Thoracic aorta (tissue), 2 donors: Measurements from ENCODE around the gene OVCA2. TPM values are rescaled to one million over a fixed set of nuclear protein-coding genes. Genes with fewer than 3 reads are reported as not detected.

Experiments used
- ATAC-seq: fragments of 150-250 bp; one replicate; pipeline ENCODE4 v1.8.0; 2017; ENCODE audit warnings: low read depth; ENCODE audit not compliant: insufficient number of reproducible peaks, low FRiP score
- DNase-seq: peaks from one replicate; pipeline ENCODE4 v3.0.0-alpha.2; 2020; ENCODE audit warnings: low spot score
- H3K27ac ChIP-seq, 2 donors: fragments of 200-600 bp; sonication (generic); 1 replicate in 1 of 2; 2 replicates in 1 of 2; pipeline ENCODE4 v1.5.1; 2016; ENCODE audit warnings: mild to moderate bottlenecking in 2 of 2, moderate library complexity in 2 of 2
- H3K27me3 ChIP-seq: fragments of 200-600 bp; sonication (generic); replicated peaks from 2 replicates; pipeline ENCODE4 v1.6.0; 2016; ENCODE audit warnings: mild to moderate bottlenecking; ENCODE audit not compliant: insufficient read depth
- H3K36me3 ChIP-seq: fragments of 200-600 bp; sonication (generic); one replicate; pipeline ENCODE4 v1.5.1; 2016
- H3K4me1 ChIP-seq, 2 donors: fragments of 200-600 bp; sonication (generic); 1 replicate in 1 of 2; 2 replicates in 1 of 2; pipeline versions ENCODE4 v1.5.1 to v1.6.0; 2016; ENCODE audit warnings: low read depth in 2 of 2, mild to moderate bottlenecking in 1 of 2; ENCODE audit not compliant: control insufficient read depth in 1 of 2
- H3K4me3 ChIP-seq: fragments of 200-600 bp; sonication (generic); 2 replicates; pipeline ENCODE4 v1.5.1; 2016; ENCODE audit warnings: mild to moderate bottlenecking
- H3K9me3 ChIP-seq: fragments of 200-600 bp; sonication (generic); 2 replicates; pipeline ENCODE4 v1.5.1; 2016
- CTCF ChIP-seq: fragments of 200-600 bp; sonication (generic); IDR thresholded peaks from one replicate; pipeline ENCODE4 v1.5.1; 2019; ENCODE audit warnings: antibody characterized with exemption
- total RNA-seq, 2 donors: library from RNA; depleted of rRNA; stranded (reverse); fragments of >200 nt; gene quantifications; one replicate each; pipeline versions ENCODE4 v1.1.0 to v1.2.3, GENCODE V29; 2016

OVCA2 gene
- total RNA-seq, 2 donors from 2014 or later: 44.1 to 46.6 TPM

- Histone ChIP-seq H3K36me3 (peaks cover 18% of the 10 kb centered on the region), H3K27me3 (no peaks in the 10 kb centered on the region), H3K9me3 (no peaks in the 10 kb centered on the region), H3K4me1 (peaks cover 9 to 51% of the 10 kb centered on the region in 2 donors), H3K27ac (peak overlapping the region; percentile 24 to 45), H3K4me3 (no peak overlapping the region)
- DNase-seq: no peak
- TF ChIP-seq CTCF: no peak
- ATAC-seq: no peak
Observed at GRCh38 chr17:2084036-2084765, 42.4 kb downstream of the OVCA2 start.

GRCh38 chr17:2084766-2085647, 43.2 kb downstream of the OVCA2 start:
- H3K27ac ChIP-seq: peak overlapping the region; percentile 6 to 45
- no peak for TF ChIP-seq CTCF
- peaks cover 17% of the 10 kb centered on the region for H3K36me3 ChIP-seq
- H3K27me3 ChIP-seq: no peaks in the 10 kb centered on the region
- no peak for ATAC-seq
- H3K9me3 ChIP-seq: no peaks in the 10 kb centered on the region
- H3K4me1 ChIP-seq: peaks cover 9 to 58% of the 10 kb centered on the region in 2 donors
- DNase-seq: no peak
- H3K4me3 ChIP-seq: no peak overlapping the region

- peak overlapping the region; percentile 6 to 25 for H3K27ac ChIP-seq
Observed at GRCh38 chr17:2085648-2085949, 43.8 kb downstream of the OVCA2 start.

GRCh38 chr17:2086306-2086705, 44.5 kb downstream of the OVCA2 start:
- H3K4me1 ChIP-seq: peaks cover 19 to 71% of the 10 kb centered on the region in 2 donors
- peaks cover 9% of the 10 kb centered on the region for H3K36me3 ChIP-seq
- no peaks in the 10 kb centered on the region for H3K27me3 ChIP-seq
- H3K27ac ChIP-seq: no peak overlapping the region
- DNase-seq (no peak), ATAC-seq (no peak)
- no peak overlapping the region for H3K4me3 ChIP-seq
- no peaks in the 10 kb centered on the region for H3K9me3 ChIP-seq
- no peak for TF ChIP-seq CTCF

More at GRCh38 chr17:2085648-2085949, 43.8 kb downstream of the OVCA2 start:
- DNase-seq (no peak), ATAC-seq (no peak)
- Histone ChIP-seq H3K27me3 (no peaks in the 10 kb centered on the region), H3K9me3 (no peaks in the 10 kb centered on the region), H3K4me3 (no peak overlapping the region), H3K36me3 (peaks cover 16% of the 10 kb centered on the region), H3K4me1 (peaks cover 14 to 64% of the 10 kb centered on the region in 2 donors)
- TF ChIP-seq CTCF: no peak

- no peaks in the 10 kb centered on the region for H3K9me3 ChIP-seq
- H3K36me3 ChIP-seq: peaks cover under 1% of the 10 kb centered on the region
- no peak overlapping the region for H3K4me3 ChIP-seq
- H3K27me3 ChIP-seq: no peaks in the 10 kb centered on the region
- ATAC-seq: peak; percentile 5
- no peak for DNase-seq
- TF ChIP-seq CTCF: no peak
- H3K27ac ChIP-seq: no peak overlapping the region
- H3K4me1 ChIP-seq: peaks cover 19 to 72% of the 10 kb centered on the region in 2 donors
Observed at GRCh38 chr17:2087597-2088211, 45.9 kb downstream of the OVCA2 start.
